ENCODE data around the gene CTBP1. TPM values are rescaled to one million over a fixed set of nuclear protein-coding genes. Genes with fewer than 3 reads are reported as not detected.

Gene CTBP1
- total and polyA plus RNA-seq, 9 of the 15 experiments (the other 6 are each of a cell fraction or from before 2014, with no cell fraction given), result 14.5 to 162 (median 68.2) TPM

GRCh38 chr4:1223841-1224809 is 24.8 kb downstream of the CTBP1 start:
- H3K4me3 ChIP-seq, result no peak overlapping the region
- peaks cover 89% of the 10 kb centered on the region for H3K36me3 ChIP-seq (ENCODE audit: control insufficient read depth, insufficient read depth, low read length)
- no peak overlapping the region for H2AFZ ChIP-seq (ENCODE audit: low read depth, low read length)
- ATAC-seq, result no peak
- peaks cover 0 to 6% of the 10 kb centered on the region in 2 experiments; a peak in 1 of 5 replicates for H3K4me1 ChIP-seq (replicated peaks in 1 of 2; ENCODE audit: control insufficient read depth in 2 of 2, insufficient read depth in 2 of 2, low read length in 2 of 2)
- no peaks in the 10 kb centered on the region for H3K9me1 ChIP-seq (ENCODE audit: control insufficient read depth, insufficient read depth, low read length)
- DNase-seq (ENCODE audit: extremely low read depth in 1 of 4, low spot score in 3 of 4), result no peak
- in situ Hi-C loops (cut with MboI), result no loop called here
- H4K20me1 ChIP-seq (replicated peaks; ENCODE audit: control insufficient read depth, insufficient read depth, low read length), result no peaks in the 10 kb centered on the region
- no peaks in the 10 kb centered on the region; the same call in 2 of the 3 replicates for H3K79me2 ChIP-seq (ENCODE audit: control insufficient read depth, insufficient read depth, low read length)
- TF ChIP-seq RFX7 (CRISPR knock-in tag; IDR thresholded peaks at IDR 0.05), result no peak
- no peak for TF ChIP-seq ZNF639 (CRISPR knock-in tag; conservative IDR thresholded peaks at IDR 0.05 in 1 of 2, IDR thresholded peaks at IDR 0.05 in 1 of 2)
- TF ChIP-seq POLR2A (conservative IDR thresholded peaks at IDR 0.05), result 0 out of 2 replicates have a peak, but pooled peaks have one; percentile 27
- TF ChIP-seq SUPT5H (IDR thresholded peaks at IDR 0.05), result peak; percentile 32; the same call in 1 of the 2 replicates
- TF ChIP-seq MYBL2 (IDR thresholded peaks at IDR 0.05; ENCODE audit: low read depth), result no peak
- no peak for TF ChIP-seq MYBL2 (CRISPR knock-in tag; IDR thresholded peaks at IDR 0.05; ENCODE audit: borderline replicate concordance)
- no peak for TF ChIP-seq HOMEZ (CRISPR knock-in tag; IDR thresholded peaks at IDR 0.05)
- TF ChIP-seq POLR2G (IDR thresholded peaks at IDR 0.05; ENCODE audit: low read depth, low read length), result peak; percentile 35; the same call in 1 of the 2 replicates
- TF ChIP-seq TSC22D4 (tag; IDR thresholded peaks at IDR 0.05), result no peak
- peak; percentile 60; the same call in 1 of the 2 replicates for TF ChIP-seq IRF2 (CRISPR knock-in tag; IDR thresholded peaks at IDR 0.05)
- TF ChIP-seq POLR2B (IDR thresholded peaks at IDR 0.05; ENCODE audit: low read depth, partially characterized antibody), result peak; percentile 23
- TF ChIP-seq ZEB2 (IDR thresholded peaks at IDR 0.05), result no peak
- TF ChIP-seq U2AF2 (optimal IDR thresholded peaks at IDR 0.05; ENCODE audit: low read depth, low read length), result no peak
- TF ChIP-seq TAF7 (tag; IDR thresholded peaks at IDR 0.05), result no peak
- intact Hi-C loops (cut with micrococcal nuclease), result no loop called here
- 98% methylated on average over 35 of the region's 40 CpGs for WGBS (ENCODE audit: insufficient coverage, low coverage, missing lambda C conversion rate)
- H3K27ac ChIP-seq (ENCODE audit: extremely low read depth, low read depth, low read length), result no peak overlapping the region
- TSS peak; percentile 25 for BruUV-seq (replicated peaks)
- no peak overlapping the region; a peak in 2 of 4 replicates for H3K9ac ChIP-seq (ENCODE audit: insufficient read depth in 1 of 2, low read depth in 2 of 2, low read length in 2 of 2)
- H3K9me3 ChIP-seq (replicated peaks; ENCODE audit: control insufficient read depth, insufficient read depth, low read depth, low read length), result no peaks in the 10 kb centered on the region
- H3K27me3 ChIP-seq (ENCODE audit: control insufficient read depth in 2 of 2, insufficient read depth in 2 of 2, low read length in 2 of 2), result no peaks in the 10 kb centered on the region; a peak in 2 of 5 replicates
- ChIA-PET CTCF (ENCODE audit: low intra/inter-chr PET ratio) (no interaction called here), POLR2A (interaction anchor here (0.5 to 1.1 kb wide), 2 partner anchors 8 to 188 kb away, joined by 3 read pairs; no protein-coding TSS in a partner anchor)
- no peak for FAIRE-seq
- no peak overlapping the region for H3K4me2 ChIP-seq (ENCODE audit: insufficient read depth, low read length)

All from K562 (cell line).